Measurements from ENCODE around the gene TOP2A. TPM values are rescaled to one million over a fixed set of nuclear protein-coding genes. Genes with fewer than 3 reads are reported as not detected.

TOP2A gene
- total RNA-seq, 2 donors from 2014 or later: 46.2 to 124 TPM

DNA sequence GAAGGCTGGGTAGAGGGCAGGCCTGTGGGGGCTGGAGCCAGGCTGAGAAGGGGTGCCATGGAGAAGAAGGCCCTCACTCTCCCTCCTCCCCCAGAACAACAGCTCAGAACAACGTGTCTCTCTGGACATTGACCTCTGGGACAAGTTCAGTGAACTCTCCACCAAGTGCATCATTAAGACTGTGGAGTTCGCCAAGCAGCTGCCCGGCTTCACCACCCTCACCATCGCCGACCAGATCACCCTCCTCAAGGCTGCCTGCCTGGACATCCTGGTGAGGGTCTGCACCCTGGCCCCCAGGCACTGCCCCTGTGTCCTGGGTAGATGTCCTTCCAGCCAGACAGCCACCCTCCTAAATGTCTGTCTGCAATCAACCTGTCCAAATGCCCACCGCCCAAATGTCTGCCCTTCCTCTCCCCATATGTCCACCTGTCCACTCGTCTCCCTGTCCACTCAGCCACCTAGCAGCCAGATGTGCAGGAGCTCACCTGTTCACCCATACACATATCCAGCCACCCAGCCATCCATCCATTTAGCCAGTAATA, 65.4 kb downstream of the TOP2A start:
- H3K36me3 ChIP-seq: peaks cover 6% of the 10 kb centered on the region
- H3K9ac ChIP-seq (ENCODE audit: low read depth in 2 of 2, low read length in 2 of 2): no peak overlapping the region
- peaks cover 13% of the 10 kb centered on the region for H3K4me1 ChIP-seq

DNA sequence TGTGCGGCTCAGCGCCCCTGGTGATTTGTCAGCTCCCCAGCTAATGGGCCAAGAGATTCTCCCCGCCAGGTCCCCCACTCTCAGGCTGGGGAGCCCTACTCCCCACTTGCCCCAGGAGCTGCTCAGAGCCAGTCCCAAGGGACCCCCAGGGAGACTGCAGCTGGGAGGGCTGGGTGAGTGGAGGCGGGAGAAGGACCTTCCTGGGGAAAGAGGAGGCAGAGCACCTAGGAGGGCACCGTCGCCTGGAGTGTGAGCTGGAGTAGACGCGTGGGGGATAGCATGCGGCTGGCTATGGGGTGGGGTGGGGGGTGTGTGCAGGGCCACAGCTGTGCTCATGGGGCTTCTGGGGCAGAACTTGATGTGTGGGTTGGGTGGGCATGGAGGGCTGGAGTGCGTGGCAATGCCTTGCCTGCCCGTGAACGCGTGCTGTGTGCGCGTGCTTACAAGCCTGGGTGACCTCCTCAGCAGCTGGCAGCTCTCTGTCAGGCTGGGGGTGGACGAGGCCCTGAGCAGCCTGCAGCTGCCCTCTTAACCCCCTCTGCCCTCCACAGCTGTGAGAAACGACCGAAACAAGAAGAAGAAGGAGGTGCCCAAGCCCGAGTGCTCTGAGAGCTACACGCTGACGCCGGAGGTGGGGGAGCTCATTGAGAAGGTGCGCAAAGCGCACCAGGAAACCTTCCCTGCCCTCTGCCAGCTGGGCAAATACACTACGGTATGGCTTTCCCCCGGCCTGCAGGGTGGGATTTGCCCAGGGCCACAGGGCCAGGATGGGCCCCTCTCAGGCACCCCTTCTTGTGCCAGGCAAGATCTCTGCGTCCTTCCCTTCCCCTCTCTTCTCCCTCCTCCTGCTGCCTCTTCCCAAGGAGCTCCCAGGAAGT, 66.1 kb downstream of the TOP2A start:
- no peak overlapping the region for H3K9ac ChIP-seq (ENCODE audit: low read depth in 2 of 2, low read length in 2 of 2)
- no peaks in the 10 kb centered on the region for H3K27me3 ChIP-seq
- intact Hi-C loops (cut with DNase I): no loop called here
- H3K4me3 ChIP-seq: no peak overlapping the region
- peaks cover 19% of the 10 kb centered on the region for H3K4me1 ChIP-seq
- TF ChIP-seq, protein P1, sequence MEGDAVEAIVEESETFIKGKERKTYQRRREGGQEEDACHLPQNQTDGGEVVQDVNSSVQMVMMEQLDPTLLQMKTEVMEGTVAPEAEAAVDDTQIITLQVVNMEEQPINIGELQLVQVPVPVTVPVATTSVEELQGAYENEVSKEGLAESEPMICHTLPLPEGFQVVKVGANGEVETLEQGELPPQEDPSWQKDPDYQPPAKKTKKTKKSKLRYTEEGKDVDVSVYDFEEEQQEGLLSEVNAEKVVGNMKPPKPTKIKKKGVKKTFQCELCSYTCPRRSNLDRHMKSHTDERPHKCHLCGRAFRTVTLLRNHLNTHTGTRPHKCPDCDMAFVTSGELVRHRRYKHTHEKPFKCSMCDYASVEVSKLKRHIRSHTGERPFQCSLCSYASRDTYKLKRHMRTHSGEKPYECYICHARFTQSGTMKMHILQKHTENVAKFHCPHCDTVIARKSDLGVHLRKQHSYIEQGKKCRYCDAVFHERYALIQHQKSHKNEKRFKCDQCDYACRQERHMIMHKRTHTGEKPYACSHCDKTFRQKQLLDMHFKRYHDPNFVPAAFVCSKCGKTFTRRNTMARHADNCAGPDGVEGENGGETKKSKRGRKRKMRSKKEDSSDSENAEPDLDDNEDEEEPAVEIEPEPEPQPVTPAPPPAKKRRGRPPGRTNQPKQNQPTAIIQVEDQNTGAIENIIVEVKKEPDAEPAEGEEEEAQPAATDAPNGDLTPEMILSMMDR (IDR thresholded peaks at IDR 0.05): no peak
- no peak overlapping the region for H3K27ac ChIP-seq
- peak; percentile 16 for DNase-seq
- H3K36me3 ChIP-seq: peaks cover 6% of the 10 kb centered on the region
- no peaks in the 10 kb centered on the region for H3K9me3 ChIP-seq

More for the DNA sequence above, 65.4 kb downstream of the TOP2A start:
- H3K27ac ChIP-seq: no peak overlapping the region
- no peaks in the 10 kb centered on the region for H3K27me3 ChIP-seq
- intact Hi-C loops (cut with DNase I): no loop called here
- TF ChIP-seq, protein P1 (IDR thresholded peaks at IDR 0.05): no peak
- H3K4me3 ChIP-seq: no peak overlapping the region
- DNase-seq: no peak
- H3K9me3 ChIP-seq: no peaks in the 10 kb centered on the region

DNA sequence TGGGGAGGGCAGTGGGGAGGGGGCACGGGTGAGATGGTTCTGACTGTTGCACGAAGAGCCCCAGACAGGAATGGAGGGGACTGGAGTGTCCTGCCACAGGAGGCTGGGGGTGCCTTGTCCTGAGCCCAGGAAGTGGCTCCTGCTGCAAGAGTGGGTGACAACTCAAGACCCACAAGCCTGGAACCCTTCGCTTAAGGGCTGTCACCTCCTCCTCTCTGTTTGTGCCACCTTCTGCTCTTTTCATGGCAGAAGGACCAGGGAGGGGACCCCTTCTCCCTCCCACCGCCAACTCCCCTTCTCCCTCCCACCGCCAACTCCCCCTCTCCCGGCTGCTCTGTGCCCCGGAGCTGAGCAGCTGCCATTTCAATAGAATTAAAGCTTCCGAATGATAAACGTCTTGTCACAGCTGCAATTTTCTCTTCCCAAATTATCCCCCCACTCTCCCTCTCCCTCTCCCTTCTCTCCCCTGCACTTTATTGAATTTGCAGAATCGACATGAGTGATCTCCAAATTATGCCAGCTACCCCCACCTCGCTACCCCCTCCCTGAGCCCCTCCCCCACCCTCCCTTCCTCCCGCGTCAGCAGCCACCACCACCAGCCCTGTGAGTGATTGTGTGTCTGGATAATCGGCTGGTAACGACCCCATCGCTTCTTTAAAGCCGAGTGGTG, 66.9 kb downstream of the TOP2A start:
- intact Hi-C loops (cut with DNase I): no loop called here

DNA sequence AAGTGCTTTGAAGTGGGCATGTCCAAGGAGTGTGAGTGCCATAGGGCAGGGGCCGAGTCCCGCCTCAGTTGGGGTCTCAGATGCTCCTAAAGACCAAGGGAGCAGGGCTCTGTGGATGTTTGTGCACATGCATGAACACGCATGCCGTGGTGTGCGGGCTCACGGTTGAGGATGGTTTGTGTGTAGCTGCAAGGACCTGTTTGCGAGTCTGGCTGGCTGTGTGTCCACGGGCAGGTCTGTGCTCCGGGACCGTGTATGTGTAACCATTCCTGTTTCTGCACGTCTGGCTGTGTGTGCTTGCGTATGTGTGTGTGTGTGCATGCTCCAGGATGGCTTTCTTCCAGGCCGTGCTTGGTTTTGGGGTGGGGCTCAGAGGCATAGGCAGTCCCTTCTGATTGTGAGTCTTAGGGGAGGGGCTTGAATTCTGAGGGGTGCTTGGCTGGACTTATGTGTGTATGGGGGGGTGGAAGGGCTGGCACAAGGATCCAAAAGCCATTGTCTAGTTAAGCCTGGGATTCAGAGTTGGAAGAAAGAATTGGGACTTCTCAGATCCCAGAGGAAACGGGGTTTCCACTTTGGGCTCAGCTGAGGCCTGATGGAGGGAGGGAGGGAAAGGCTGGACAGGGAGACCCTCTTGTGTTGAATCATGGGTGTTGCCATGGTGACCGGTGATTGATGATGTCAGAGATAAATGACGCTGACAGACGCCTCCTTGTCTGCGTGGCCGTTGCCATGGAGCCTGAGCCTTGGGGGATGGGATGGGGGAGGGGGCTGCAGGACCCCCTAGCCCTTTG, 67.6 kb downstream of the TOP2A start:
- Histone ChIP-seq H3K27ac (no peak overlapping the region), H3K27me3 (no peaks in the 10 kb centered on the region), H3K4me3 (no peak overlapping the region), H3K9me3 (no peaks in the 10 kb centered on the region), H3K9ac (ENCODE audit: low read depth in 2 of 2, low read length in 2 of 2) (peak overlapping the region in 1 of 2 donors; percentile 19), H3K4me1 (peaks cover 28% of the 10 kb centered on the region), H3K36me3 (peaks cover 6% of the 10 kb centered on the region)
- intact Hi-C loops (cut with DNase I): no loop called here
- TF ChIP-seq, protein P1 (IDR thresholded peaks at IDR 0.05): no peak
- DNase-seq: peak; percentile 50

More for the DNA sequence above, 66.9 kb downstream of the TOP2A start:
- H3K4me3 ChIP-seq: no peak overlapping the region
- TF ChIP-seq, protein P1 (IDR thresholded peaks at IDR 0.05): no peak
- H3K27me3 ChIP-seq: no peaks in the 10 kb centered on the region
- no peak overlapping the region for H3K9ac ChIP-seq (ENCODE audit: low read depth in 2 of 2, low read length in 2 of 2)
- H3K27ac ChIP-seq: no peak overlapping the region
- H3K9me3 ChIP-seq: no peaks in the 10 kb centered on the region
- DNase-seq: no peak
- peaks cover 6% of the 10 kb centered on the region for H3K36me3 ChIP-seq
- peaks cover 27% of the 10 kb centered on the region for H3K4me1 ChIP-seq

DNA sequence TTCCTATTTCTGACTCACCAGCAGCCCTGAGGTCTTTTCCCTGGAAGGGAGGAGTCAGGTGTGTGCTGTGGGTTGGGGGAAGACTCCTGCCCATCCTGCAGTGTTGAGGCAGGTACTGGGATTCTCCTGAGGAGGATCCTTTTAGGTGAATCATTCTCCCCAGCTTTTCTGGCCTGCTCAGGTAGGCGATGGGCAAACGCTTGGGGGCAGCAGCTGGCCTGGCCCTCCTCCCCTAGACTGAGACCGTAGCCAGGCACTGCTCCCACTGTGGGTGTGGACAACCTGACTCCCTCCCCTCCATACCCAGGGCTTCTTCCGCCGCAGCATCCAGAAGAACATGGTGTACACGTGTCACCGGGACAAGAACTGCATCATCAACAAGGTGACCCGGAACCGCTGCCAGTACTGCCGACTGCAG, 68.2 kb downstream of the TOP2A start:
- intact Hi-C loops (cut with DNase I): no loop called here
- H3K4me3 ChIP-seq: no peak overlapping the region
- TF ChIP-seq, protein P1 (IDR thresholded peaks at IDR 0.05): no peak
- DNase-seq: peak; percentile 25
- no peak overlapping the region for H3K27ac ChIP-seq
- H3K9me3 ChIP-seq: no peaks in the 10 kb centered on the region
- H3K4me1 ChIP-seq: peaks cover 29% of the 10 kb centered on the region
- H3K27me3 ChIP-seq: no peaks in the 10 kb centered on the region
- H3K9ac ChIP-seq (ENCODE audit: low read depth in 2 of 2, low read length in 2 of 2): no peak overlapping the region
- H3K36me3 ChIP-seq: peaks cover 6% of the 10 kb centered on the region
